GM12878 (cell line): ENCODE data around the gene TBC1D30.

ENCODE experiments used
- EP300 ChIP-seq, 2 experiments: fragments of 150-350 bp in 1 of 2; IDR thresholded peaks; 2 replicates each; pipeline ENCODE4 v1.6.1; 2011 to 2012; ENCODE audit warnings: low read depth in 2 of 2, low read length in 2 of 2, borderline replicate concordance in 1 of 2, improper control_type of control experiment in 1 of 2, inconsistent platforms in 1 of 2; ENCODE audit not compliant: control insufficient read depth in 1 of 2
- TF ChIP-seq, protein P1 (sequence below): fragments of 450-650 bp; IDR thresholded peaks from 2 replicates; pipeline ENCODE4 v1.6.1; 2017; ENCODE audit warnings: mild to moderate bottlenecking

DNA sequence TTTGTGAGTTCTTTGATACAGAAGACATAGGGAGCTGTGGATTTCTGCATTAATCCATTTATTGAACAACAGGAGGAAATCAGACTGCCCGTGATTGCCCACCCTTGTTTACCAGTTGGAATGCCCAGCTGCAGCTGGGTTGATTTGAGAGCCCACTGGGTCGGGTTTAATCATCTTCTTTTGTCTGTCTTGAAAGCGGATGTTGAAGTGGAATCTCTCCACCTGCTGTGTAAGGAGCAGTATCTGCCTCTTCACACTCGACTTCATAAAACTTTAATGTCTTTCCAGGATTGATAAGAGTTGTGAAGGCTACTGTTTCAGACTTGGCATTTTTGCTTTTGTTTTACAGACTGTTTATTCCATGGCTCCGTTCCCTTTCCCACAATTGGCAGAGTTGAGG lies 39.9 kb downstream of the TBC1D30 start:
- TF ChIP-seq, protein P1, sequence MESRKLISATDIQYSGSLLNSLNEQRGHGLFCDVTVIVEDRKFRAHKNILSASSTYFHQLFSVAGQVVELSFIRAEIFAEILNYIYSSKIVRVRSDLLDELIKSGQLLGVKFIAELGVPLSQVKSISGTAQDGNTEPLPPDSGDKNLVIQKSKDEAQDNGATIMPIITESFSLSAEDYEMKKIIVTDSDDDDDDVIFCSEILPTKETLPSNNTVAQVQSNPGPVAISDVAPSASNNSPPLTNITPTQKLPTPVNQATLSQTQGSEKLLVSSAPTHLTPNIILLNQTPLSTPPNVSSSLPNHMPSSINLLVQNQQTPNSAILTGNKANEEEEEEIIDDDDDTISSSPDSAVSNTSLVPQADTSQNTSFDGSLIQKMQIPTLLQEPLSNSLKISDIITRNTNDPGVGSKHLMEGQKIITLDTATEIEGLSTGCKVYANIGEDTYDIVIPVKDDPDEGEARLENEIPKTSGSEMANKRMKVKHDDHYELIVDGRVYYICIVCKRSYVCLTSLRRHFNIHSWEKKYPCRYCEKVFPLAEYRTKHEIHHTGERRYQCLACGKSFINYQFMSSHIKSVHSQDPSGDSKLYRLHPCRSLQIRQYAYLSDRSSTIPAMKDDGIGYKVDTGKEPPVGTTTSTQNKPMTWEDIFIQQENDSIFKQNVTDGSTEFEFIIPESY, result no peak
- no peak for TF ChIP-seq EP300 (IDR thresholded peaks at IDR 0.05; ENCODE audit: borderline replicate concordance in 1 of 2, control insufficient read depth in 1 of 2, low read depth in 2 of 2, low read length in 2 of 2)
